ENCODE measurements around the gene AGR2.

The AGR2 gene

GRCh38 chr7:16846601-16847165, 41.9 kb upstream of the AGR2 start:
- TF ChIP-seq SUZ12 (IDR thresholded peaks at IDR 0.05; ENCODE audit: extremely low read depth, insufficient read depth, insufficient read length) (no peak), YY1 (IDR thresholded peaks at IDR 0.05; ENCODE audit: insufficient read depth, insufficient read length) (no peak), ZNF274 (IDR thresholded peaks at IDR 0.05; ENCODE audit: low read depth, low read length) (no peak)
- Histone ChIP-seq H3K9me3 (ENCODE audit: insufficient read depth, low read length) (no peaks in the 10 kb centered on the region), H3K4me3 (ENCODE audit: insufficient read length, low read depth) (no peak overlapping the region), H3K4me1 (ENCODE audit: insufficient read depth, insufficient read length) (no peaks in the 10 kb centered on the region), H3K27me3 (ENCODE audit: insufficient read depth, insufficient read length) (no peaks in the 10 kb centered on the region), H3K36me3 (ENCODE audit: insufficient read depth, insufficient read length, low read length) (no peaks in the 10 kb centered on the region), H3K9ac (ENCODE audit: insufficient read length, low read depth) (no peak overlapping the region)
- no peak for DNase-seq (ENCODE audit: low read depth, low spot score)

DNA sequence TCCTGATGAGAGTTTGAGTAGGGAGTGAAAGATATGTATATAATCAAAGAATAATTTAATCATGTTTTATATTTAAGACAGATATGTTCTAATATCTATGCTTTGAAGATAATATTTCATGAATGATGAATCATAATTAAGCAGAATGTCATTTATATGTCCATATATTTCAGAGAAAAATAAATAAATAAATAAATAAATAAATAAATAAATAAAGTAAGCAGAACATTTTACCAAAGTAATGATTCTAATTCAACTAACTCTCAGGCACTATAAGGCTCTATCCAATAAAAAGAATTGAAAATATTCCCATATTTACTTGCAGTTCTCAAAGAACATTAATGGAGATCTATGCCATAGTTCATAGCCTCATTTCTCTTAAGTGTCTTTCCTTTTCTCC, 40.9 kb upstream of the AGR2 start:
- Histone ChIP-seq H3K9ac (ENCODE audit: insufficient read length, low read depth) (no peak overlapping the region), H3K27me3 (ENCODE audit: insufficient read depth, insufficient read length) (no peaks in the 10 kb centered on the region), H3K36me3 (ENCODE audit: insufficient read depth, insufficient read length, low read length) (no peaks in the 10 kb centered on the region), H3K4me3 (ENCODE audit: insufficient read length, low read depth) (no peak overlapping the region), H3K4me1 (ENCODE audit: insufficient read depth, insufficient read length) (no peaks in the 10 kb centered on the region), H3K9me3 (ENCODE audit: insufficient read depth, low read length) (no peaks in the 10 kb centered on the region)
- TF ChIP-seq YY1 (IDR thresholded peaks at IDR 0.05; ENCODE audit: insufficient read depth, insufficient read length) (no peak), ZNF274 (IDR thresholded peaks at IDR 0.05; ENCODE audit: low read depth, low read length) (no peak), SUZ12 (IDR thresholded peaks at IDR 0.05; ENCODE audit: extremely low read depth, insufficient read depth, insufficient read length) (no peak)
- DNase-seq (ENCODE audit: low read depth, low spot score), result no peak

DNA sequence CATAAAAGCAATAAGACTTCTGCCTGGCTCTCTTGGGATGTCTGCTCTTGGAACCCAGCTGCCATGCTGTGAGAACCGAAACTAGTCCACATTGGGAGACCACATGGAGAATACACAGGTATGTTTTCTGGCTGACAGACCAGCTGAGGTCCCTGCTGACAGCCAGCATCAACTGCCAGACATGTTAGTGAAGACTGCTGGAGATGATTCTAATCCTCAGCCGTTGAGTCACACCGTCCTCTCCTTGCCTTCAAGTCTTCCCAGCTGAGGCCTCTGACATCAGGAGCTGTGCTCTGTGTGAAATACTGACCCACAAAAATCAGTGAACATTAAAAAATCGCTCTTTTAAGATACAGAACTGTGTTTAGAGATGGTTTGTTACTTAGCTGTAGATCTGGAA, 36.9 kb upstream of the AGR2 start:
- no peak for DNase-seq (ENCODE audit: low read depth, low spot score)
- Histone ChIP-seq H3K4me1 (ENCODE audit: insufficient read depth, insufficient read length) (no peaks in the 10 kb centered on the region), H3K27me3 (ENCODE audit: insufficient read depth, insufficient read length) (no peaks in the 10 kb centered on the region), H3K4me3 (ENCODE audit: insufficient read length, low read depth) (no peak overlapping the region), H3K9ac (ENCODE audit: insufficient read length, low read depth) (no peak overlapping the region), H3K9me3 (ENCODE audit: insufficient read depth, low read length) (no peaks in the 10 kb centered on the region), H3K36me3 (ENCODE audit: insufficient read depth, insufficient read length, low read length) (no peaks in the 10 kb centered on the region)
- TF ChIP-seq YY1 (IDR thresholded peaks at IDR 0.05; ENCODE audit: insufficient read depth, insufficient read length) (no peak), ZNF274 (IDR thresholded peaks at IDR 0.05; ENCODE audit: low read depth, low read length) (no peak), SUZ12 (IDR thresholded peaks at IDR 0.05; ENCODE audit: extremely low read depth, insufficient read depth, insufficient read length) (no peak)

- TF ChIP-seq ZNF274 (IDR thresholded peaks at IDR 0.05; ENCODE audit: low read depth, low read length) (no peak), SUZ12 (IDR thresholded peaks at IDR 0.05; ENCODE audit: extremely low read depth, insufficient read depth, insufficient read length) (no peak), YY1 (IDR thresholded peaks at IDR 0.05; ENCODE audit: insufficient read depth, insufficient read length) (no peak)
- no peak overlapping the region for H3K9ac ChIP-seq (ENCODE audit: insufficient read length, low read depth)
- DNase-seq (ENCODE audit: low read depth, low spot score), result no peak
- H3K9me3 ChIP-seq (ENCODE audit: insufficient read depth, low read length), result no peaks in the 10 kb centered on the region
- H3K4me3 ChIP-seq (ENCODE audit: insufficient read length, low read depth), result no peak overlapping the region
- no peaks in the 10 kb centered on the region for H3K27me3 ChIP-seq (ENCODE audit: insufficient read depth, insufficient read length)
- no peaks in the 10 kb centered on the region for H3K4me1 ChIP-seq (ENCODE audit: insufficient read depth, insufficient read length)
- no peaks in the 10 kb centered on the region for H3K36me3 ChIP-seq (ENCODE audit: insufficient read depth, insufficient read length, low read length)
These were observed 35.3 kb upstream of the AGR2 start for GRCh38 chr7:16840094-16840493.

GRCh38 chr7:16839646-16840045, 34.8 kb upstream of the AGR2 start:
- no peak overlapping the region for H3K4me3 ChIP-seq (ENCODE audit: insufficient read length, low read depth)
- DNase-seq (ENCODE audit: low read depth, low spot score), result no peak
- H3K9ac ChIP-seq (ENCODE audit: insufficient read length, low read depth), result no peak overlapping the region
- H3K27me3 ChIP-seq (ENCODE audit: insufficient read depth, insufficient read length), result no peaks in the 10 kb centered on the region
- H3K9me3 ChIP-seq (ENCODE audit: insufficient read depth, low read length), result no peaks in the 10 kb centered on the region
- no peak for TF ChIP-seq ZNF274 (IDR thresholded peaks at IDR 0.05; ENCODE audit: low read depth, low read length)
- TF ChIP-seq YY1 (IDR thresholded peaks at IDR 0.05; ENCODE audit: insufficient read depth, insufficient read length), result no peak
- TF ChIP-seq SUZ12 (IDR thresholded peaks at IDR 0.05; ENCODE audit: extremely low read depth, insufficient read depth, insufficient read length), result no peak
- no peaks in the 10 kb centered on the region for H3K36me3 ChIP-seq (ENCODE audit: insufficient read depth, insufficient read length, low read length)
- H3K4me1 ChIP-seq (ENCODE audit: insufficient read depth, insufficient read length), result no peaks in the 10 kb centered on the region

DNA sequence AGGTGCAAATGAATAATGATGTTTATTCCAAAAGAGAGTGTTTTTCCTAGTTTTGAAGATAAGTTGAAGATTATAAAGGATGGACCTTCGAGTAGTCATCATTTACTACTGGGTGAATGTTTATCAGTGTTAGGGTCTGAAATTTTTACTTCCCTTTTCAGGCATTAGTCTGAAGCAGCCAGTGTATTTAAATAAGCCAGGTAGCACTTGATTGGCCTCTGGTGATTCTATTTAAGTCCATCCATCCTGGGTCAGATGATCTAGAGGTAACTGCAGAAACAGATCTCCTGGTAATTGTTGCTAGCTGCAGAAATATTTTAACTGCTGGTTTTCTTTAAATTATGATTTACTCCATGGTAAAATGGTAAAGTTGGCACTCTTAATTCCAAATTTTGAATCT, 34.1 kb upstream of the AGR2 start:
- no peak overlapping the region for H3K4me3 ChIP-seq (ENCODE audit: insufficient read length, low read depth)
- H3K9me3 ChIP-seq (ENCODE audit: insufficient read depth, low read length), result no peaks in the 10 kb centered on the region
- no peaks in the 10 kb centered on the region for H3K4me1 ChIP-seq (ENCODE audit: insufficient read depth, insufficient read length)
- no peak overlapping the region for H3K9ac ChIP-seq (ENCODE audit: insufficient read length, low read depth)
- TF ChIP-seq SUZ12 (IDR thresholded peaks at IDR 0.05; ENCODE audit: extremely low read depth, insufficient read depth, insufficient read length) (no peak), ZNF274 (IDR thresholded peaks at IDR 0.05; ENCODE audit: low read depth, low read length) (no peak), YY1 (IDR thresholded peaks at IDR 0.05; ENCODE audit: insufficient read depth, insufficient read length) (no peak)
- H3K36me3 ChIP-seq (ENCODE audit: insufficient read depth, insufficient read length, low read length), result no peaks in the 10 kb centered on the region
- no peak for DNase-seq (ENCODE audit: low read depth, low spot score)
- no peaks in the 10 kb centered on the region for H3K27me3 ChIP-seq (ENCODE audit: insufficient read depth, insufficient read length)

DNA sequence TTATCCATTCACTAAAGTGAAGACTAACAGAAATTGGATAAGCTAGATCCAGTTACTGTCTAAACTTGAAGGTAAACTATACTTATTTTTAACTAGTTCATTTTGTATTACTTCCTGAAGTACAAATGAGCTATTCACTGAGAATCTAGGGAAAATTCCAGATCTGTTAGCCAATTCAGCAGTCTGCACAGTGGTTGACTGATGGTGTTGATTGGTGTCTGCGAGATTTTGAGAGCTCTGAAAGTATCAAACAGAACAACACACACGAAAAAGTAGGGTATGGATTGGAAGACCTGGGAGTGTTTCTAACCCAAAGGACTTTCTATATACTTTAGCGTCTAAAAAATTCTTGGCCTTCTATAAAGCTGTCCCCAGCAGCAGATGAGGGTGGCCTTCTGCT, 33.6 kb upstream of the AGR2 start:
- Histone ChIP-seq H3K27me3 (ENCODE audit: insufficient read depth, insufficient read length) (no peaks in the 10 kb centered on the region), H3K9ac (ENCODE audit: insufficient read length, low read depth) (no peak overlapping the region)

More for the DNA sequence above, 33.6 kb upstream of the AGR2 start:
- Histone ChIP-seq H3K4me3 (ENCODE audit: insufficient read length, low read depth) (no peak overlapping the region), H3K4me1 (ENCODE audit: insufficient read depth, insufficient read length) (no peaks in the 10 kb centered on the region), H3K9me3 (ENCODE audit: insufficient read depth, low read length) (no peaks in the 10 kb centered on the region), H3K36me3 (ENCODE audit: insufficient read depth, insufficient read length, low read length) (no peaks in the 10 kb centered on the region)
- no peak for DNase-seq (ENCODE audit: low read depth, low spot score)
- TF ChIP-seq YY1 (IDR thresholded peaks at IDR 0.05; ENCODE audit: insufficient read depth, insufficient read length) (no peak), SUZ12 (IDR thresholded peaks at IDR 0.05; ENCODE audit: extremely low read depth, insufficient read depth, insufficient read length) (no peak), ZNF274 (IDR thresholded peaks at IDR 0.05; ENCODE audit: low read depth, low read length) (no peak)
